ENCODE results near the gene ZBTB4. TPM values are rescaled to one million over a fixed set of nuclear protein-coding genes. Genes with fewer than 3 reads are reported as not detected.

Gene ZBTB4
- total RNA-seq, 1 experiment from 2014 or later: 14.4 TPM

DNA sequence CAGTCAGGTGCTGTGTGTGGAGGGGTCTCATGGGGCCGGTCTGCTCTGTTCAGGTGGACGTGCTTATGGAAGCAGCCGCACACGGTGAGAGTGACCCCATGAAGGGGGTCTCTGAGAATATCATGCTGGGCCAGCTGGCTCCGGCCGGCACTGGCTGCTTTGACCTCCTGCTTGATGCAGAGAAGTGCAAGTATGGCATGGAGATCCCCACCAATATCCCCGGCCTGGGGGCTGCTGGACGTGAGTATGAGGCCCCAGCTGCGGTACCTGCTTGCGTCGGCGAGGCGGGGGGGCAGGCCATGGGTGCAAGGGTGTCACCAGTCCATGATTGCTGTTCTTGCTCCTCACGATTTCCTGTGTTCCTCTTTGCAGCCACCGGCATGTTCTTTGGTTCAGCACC, 32.7 kb upstream of the ZBTB4 start:
- no peaks in the 10 kb centered on the region for H3K27me3 Mint-ChIP-seq (ENCODE audit: low read depth)
- peaks cover 42 to 80% (median 72%) of the 10 kb centered on the region in 3 experiments for H3K36me3 Mint-ChIP-seq (ENCODE audit: insufficient read depth in 1 of 3, low read depth in 3 of 3)
- Histone ChIP-seq H3K4me1 (ENCODE audit: insufficient read depth, low read length) (no peaks in the 10 kb centered on the region), H4K91ac (ENCODE audit: insufficient read length, low read depth, low read length) (no peak overlapping the region), H2AK5ac (ENCODE audit: insufficient read length, low read length) (no peak overlapping the region), H2BK5ac (ENCODE audit: insufficient read length, low read length) (no peak overlapping the region), H4K8ac (replicated peaks; ENCODE audit: insufficient read length, low read depth, low read length) (no peak overlapping the region), H3K4ac (ENCODE audit: low read depth, low read length) (no peak overlapping the region), H2AFZ (ENCODE audit: low read length) (no peak overlapping the region), H2BK20ac (ENCODE audit: low read depth, low read length, poor library complexity, severe bottlenecking) (no peak overlapping the region), H3K27ac (ENCODE audit: insufficient read length, low read depth, low read length) (no peak overlapping the region), H2BK120ac (ENCODE audit: low read depth, low read length, poor library complexity, severe bottlenecking) (no peak overlapping the region), H3K79me1 (ENCODE audit: insufficient read depth, low read depth, low read length, poor library complexity, severe bottlenecking) (no peaks in the 10 kb centered on the region), H2BK15ac (ENCODE audit: low read depth, low read length) (no peak overlapping the region), H3K9ac (ENCODE audit: extremely low read depth, insufficient read length, low read length) (no peak overlapping the region), H3K23me2 (ENCODE audit: insufficient read length, low read depth, low read length, poor library complexity, severe bottlenecking) (no peaks in the 10 kb centered on the region), H3K4me2 (ENCODE audit: insufficient read depth, insufficient read length, low read length) (no peak overlapping the region), H3K18ac (ENCODE audit: insufficient read length, low read depth, low read length) (no peak overlapping the region), H3K23ac (ENCODE audit: insufficient read length, low read depth, low read length) (no peak overlapping the region), H3K56ac (ENCODE audit: insufficient read length, low read depth, low read length) (no peak overlapping the region), H4K20me1 (ENCODE audit: control insufficient read depth, insufficient read depth, insufficient read length) (no peaks in the 10 kb centered on the region), H4K5ac (ENCODE audit: insufficient read length, low read depth, low read length) (no peak overlapping the region), H3K14ac (ENCODE audit: insufficient read depth, low read length) (no peak overlapping the region), H3T11ph (ENCODE audit: low read length) (no peak overlapping the region), H2BK12ac (ENCODE audit: insufficient read length, low read depth, low read length) (no peak overlapping the region), H3K79me2 (ENCODE audit: insufficient read depth, low read length) (no peaks in the 10 kb centered on the region), H3K27me3 (ENCODE audit: insufficient read depth, low read length) (no peaks in the 10 kb centered on the region), H3K9me3 (ENCODE audit: control insufficient read depth, low read depth, low read length) (no peaks in the 10 kb centered on the region)
- TF ChIP-seq, protein P1, sequence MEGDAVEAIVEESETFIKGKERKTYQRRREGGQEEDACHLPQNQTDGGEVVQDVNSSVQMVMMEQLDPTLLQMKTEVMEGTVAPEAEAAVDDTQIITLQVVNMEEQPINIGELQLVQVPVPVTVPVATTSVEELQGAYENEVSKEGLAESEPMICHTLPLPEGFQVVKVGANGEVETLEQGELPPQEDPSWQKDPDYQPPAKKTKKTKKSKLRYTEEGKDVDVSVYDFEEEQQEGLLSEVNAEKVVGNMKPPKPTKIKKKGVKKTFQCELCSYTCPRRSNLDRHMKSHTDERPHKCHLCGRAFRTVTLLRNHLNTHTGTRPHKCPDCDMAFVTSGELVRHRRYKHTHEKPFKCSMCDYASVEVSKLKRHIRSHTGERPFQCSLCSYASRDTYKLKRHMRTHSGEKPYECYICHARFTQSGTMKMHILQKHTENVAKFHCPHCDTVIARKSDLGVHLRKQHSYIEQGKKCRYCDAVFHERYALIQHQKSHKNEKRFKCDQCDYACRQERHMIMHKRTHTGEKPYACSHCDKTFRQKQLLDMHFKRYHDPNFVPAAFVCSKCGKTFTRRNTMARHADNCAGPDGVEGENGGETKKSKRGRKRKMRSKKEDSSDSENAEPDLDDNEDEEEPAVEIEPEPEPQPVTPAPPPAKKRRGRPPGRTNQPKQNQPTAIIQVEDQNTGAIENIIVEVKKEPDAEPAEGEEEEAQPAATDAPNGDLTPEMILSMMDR (conservative IDR thresholded peaks at IDR 0.05): no peak
- whole genome bisulfite sequencing (ENCODE audit: extremely low coverage, insufficient read length, low lambda C conversion rate): no CpG with 5 or more reads among the region's 15 CpGs
- no peak overlapping the region for H3K27ac Mint-ChIP-seq
- no peak for DNase-seq
- H3K4me1 Mint-ChIP-seq: no peaks in the 10 kb centered on the region
- H3K4me3 Mint-ChIP-seq: no peak overlapping the region
- no peaks in the 10 kb centered on the region for H3K9me3 Mint-ChIP-seq
